IMR-90 (cell line): ENCODE measurements around the gene GATA2. TPM values are rescaled to one million over a fixed set of nuclear protein-coding genes. Genes with fewer than 3 reads are reported as not detected.

Experiments used
- ATAC-seq: fragments of 200-7000 bp; cut with Tn5 transposase; 2 replicates; pipeline ENCODE4 v1.9.1; 2020; ENCODE audit warnings: low read depth, mild to moderate bottlenecking, moderate library complexity
- BruUV-seq: library from RNA; stranded (reverse); fragments of 400-500 nt; replicated peaks from 2 replicates; lab custom pipeline; 2021; lab: Mats Ljungman, UMichigan
- CTCF ChIA-PET: fragments of 300-600 bp; formaldehyde crosslinking; extraction: SDS; loops from one replicate; lab custom pipeline; 2021; ENCODE audit warnings: antibody characterized with exemption; lab: Yijun Ruan, JAX
- POLR2A ChIA-PET: fragments of 300-600 bp; sonication (Branson Sonifier 250); formaldehyde crosslinking; loops from one replicate; lab custom pipeline; 2022; ENCODE audit warnings: antibody characterized with exemption; ENCODE audit not compliant: unreplicated experiment; lab: Charles Lee
- DNase-seq: peaks from one replicate; pipeline ENCODE4 v3.0.0; 2013
- H2AFZ ChIP-seq: replicated peaks from 2 replicates; pipeline ENCODE3; 2013; ENCODE audit warnings: low read length, mild to moderate bottlenecking; ENCODE audit not compliant: poor library complexity
- H2AK5ac ChIP-seq: 2 replicates; pipeline ENCODE4 v1.6.1; 2013; ENCODE audit warnings: low read depth, low read length, inconsistent platforms
- H2AK9ac ChIP-seq: replicated peaks from 2 replicates; pipeline ENCODE3; 2013; ENCODE audit warnings: mild to moderate bottlenecking, low read depth, low read length, moderate library complexity; ENCODE audit not compliant: poor library complexity
- H2BK120ac ChIP-seq: 2 replicates; pipeline ENCODE4 v1.6.1; 2013; ENCODE audit warnings: low read depth, low read length, inconsistent platforms
- H2BK15ac ChIP-seq: 3 replicates; pipeline ENCODE4 v1.6.1; 2013; ENCODE audit warnings: low read depth, low read length, inconsistent platforms
- H2BK20ac ChIP-seq: 2 replicates; pipeline ENCODE4 v1.6.1; 2013; ENCODE audit warnings: low read depth, mild to moderate bottlenecking, inconsistent platforms, low read length, moderate library complexity
- H2BK5ac ChIP-seq: 2 replicates; pipeline ENCODE4 v1.6.1; 2013; ENCODE audit warnings: mild to moderate bottlenecking, low read depth, low read length, inconsistent platforms; ENCODE audit not compliant: poor library complexity, severe bottlenecking
- H3K14ac ChIP-seq: replicated peaks from 2 replicates; pipeline ENCODE4 v1.6.1; 2013; ENCODE audit warnings: low read depth, low read length, inconsistent platforms
- H3K18ac ChIP-seq: 2 replicates; pipeline ENCODE4 v1.6.1; 2013; ENCODE audit warnings: low read depth, low read length, control low read depth
- H3K23ac ChIP-seq: 2 replicates; pipeline ENCODE4 v1.6.1; 2013; ENCODE audit warnings: low read depth, low read length, inconsistent platforms
- H3K27ac ChIP-seq: 2 replicates; pipeline ENCODE4 v1.5.1; 2013; ENCODE audit warnings: mild to moderate bottlenecking, control low read depth, low read length; ENCODE audit not compliant: insufficient read depth
- H3K27me3 ChIP-seq: 2 replicates; pipeline ENCODE4 v1.6.1; 2013; ENCODE audit warnings: low read length; ENCODE audit not compliant: control insufficient read depth, insufficient read depth
- H3K36me3 ChIP-seq: 2 replicates; pipeline ENCODE4 v1.6.1; 2013; ENCODE audit warnings: low read length, mixed read lengths; ENCODE audit not compliant: control insufficient read depth, insufficient read depth
- H3K4ac ChIP-seq: 2 replicates; pipeline ENCODE4 v1.6.1; 2013; ENCODE audit warnings: low read depth, low read length, inconsistent platforms
- H3K4me1 ChIP-seq: 2 replicates; pipeline ENCODE4 v1.6.1; 2013; ENCODE audit warnings: low read length, mixed read lengths; ENCODE audit not compliant: control insufficient read depth, insufficient read depth
- H3K4me2 ChIP-seq: 2 replicates; pipeline ENCODE4 v1.6.1; 2013; ENCODE audit warnings: low read depth, mild to moderate bottlenecking, control low read depth, low read length, moderate library complexity
- H3K4me3 ChIP-seq: 2 replicates; pipeline ENCODE4 v1.5.1; 2013; ENCODE audit warnings: low read depth, mild to moderate bottlenecking, control low read depth, low read length, moderate library complexity; ENCODE audit not compliant: insufficient read depth
- H3K56ac ChIP-seq: 2 replicates; pipeline ENCODE4 v1.6.1; 2013; ENCODE audit warnings: low read length, inconsistent platforms; ENCODE audit not compliant: insufficient read depth; ENCODE audit errors: extremely low read depth
- H3K79me1 ChIP-seq, 2 experiments: 2 replicates each; pipeline ENCODE4 v1.6.1; 2013; ENCODE audit warnings: low read length in 2 of 2, inconsistent platforms in 1 of 2, low read depth in 1 of 2
- H3K9ac ChIP-seq: 2 replicates; pipeline ENCODE4 v1.6.1; 2013; ENCODE audit warnings: low read depth, low read length, control low read depth
- H3K9me1 ChIP-seq: 2 replicates; pipeline ENCODE4 v1.6.1; 2013; ENCODE audit warnings: low read length, inconsistent platforms; ENCODE audit not compliant: insufficient read depth
- H3K9me3 ChIP-seq: 2 replicates; pipeline ENCODE4 v1.6.1; 2013; ENCODE audit warnings: low read length; ENCODE audit not compliant: control insufficient read depth, insufficient read depth
- H4K20me1 ChIP-seq: 2 replicates; pipeline ENCODE4 v1.6.1; 2013; ENCODE audit warnings: low read length, inconsistent platforms; ENCODE audit not compliant: insufficient read depth
- H4K5ac ChIP-seq: 2 replicates; pipeline ENCODE4 v1.6.1; 2013; ENCODE audit warnings: mild to moderate bottlenecking, low read depth, low read length, control low read depth
- H4K8ac ChIP-seq, 2 experiments: 2 replicates each; pipeline ENCODE4 v1.6.1; 2013; ENCODE audit warnings: low read depth in 2 of 2, low read length in 2 of 2, control low read depth in 1 of 2, inconsistent platforms in 1 of 2
- H4K91ac ChIP-seq: 2 replicates; pipeline ENCODE4 v1.6.1; 2013; ENCODE audit warnings: low read depth, low read length, inconsistent platforms; ENCODE audit not compliant: insufficient read depth
- BHLHE40 ChIP-seq: fragments of 150-350 bp; IDR thresholded peaks from 2 replicates; pipeline ENCODE4 v1.6.1; 2016; ENCODE audit warnings: mild to moderate bottlenecking, low read depth, low read length
- FOS ChIP-seq: fragments of 150-350 bp; IDR thresholded peaks from 2 replicates; pipeline ENCODE4 v1.6.1; 2016; ENCODE audit warnings: low read depth, low read length
- MAFK ChIP-seq: IDR thresholded peaks from 2 replicates; pipeline ENCODE4 v1.6.1; 2012; ENCODE audit warnings: low read depth, low read length, improper control_type of control experiment
- MAZ ChIP-seq: IDR thresholded peaks from 2 replicates; pipeline ENCODE4 v1.6.1; 2012; ENCODE audit warnings: low read depth, mild to moderate bottlenecking, low read length, improper control_type of control experiment, moderate library complexity, borderline replicate concordance
- MXI1 ChIP-seq: IDR thresholded peaks from 2 replicates; pipeline ENCODE4 v1.6.1; 2012; ENCODE audit warnings: low read depth, mild to moderate bottlenecking, low read length, moderate library complexity, borderline replicate concordance
- NFE2L2 ChIP-seq: fragments of 150-350 bp; IDR thresholded peaks from 2 replicates; pipeline ENCODE4 v1.6.1; 2016; ENCODE audit warnings: low read depth, mild to moderate bottlenecking, low read length
- POLR2A ChIP-seq: IDR thresholded peaks from 2 replicates; pipeline ENCODE4 v1.6.1; 2012; ENCODE audit warnings: mild to moderate bottlenecking, low read depth, low read length
- RAD21 ChIP-seq: IDR thresholded peaks from 2 replicates; pipeline ENCODE4 v1.6.1; 2012; ENCODE audit warnings: low read length, improper control_type of control experiment
- RCOR1 ChIP-seq: IDR thresholded peaks from 2 replicates; pipeline ENCODE4 v1.6.1; 2012; ENCODE audit warnings: mild to moderate bottlenecking, low read length, improper control_type of control experiment; ENCODE audit not compliant: insufficient replicate concordance
- WGBS, 2 experiments: methylation state at CpG; one replicate each; pipeline versions ENCODE4 v1.1.5 to v1.1.7; 2013; ENCODE audit warnings: missing lambda C conversion rate in 2 of 2; ENCODE audit not compliant: insufficient read length in 1 of 2; ENCODE audit errors: extremely low coverage in 2 of 2; 5-methylcytosine and 5-hydroxymethylcytosine counted together
- dilution Hi-C: fragments of 300-500 bp; cut with HindIII; formaldehyde crosslinking; loops from one replicate; pipeline ENCODE4 v1.14.3; 2018; ENCODE audit warnings: low sequenced_read_pairs; ENCODE audit not compliant: unreplicated experiment
- in situ Hi-C: fragments of 300-500 bp; cut with MboI; formaldehyde crosslinking; loops from 3 replicates; pipeline ENCODE4 v1.14.3; 2019; ENCODE audit warnings: low sequenced_read_pairs, inconsistent platforms, mixed read lengths
- intact Hi-C: fragments of 100-400 bp; cut with micrococcal nuclease; formaldehyde crosslinking; loops from 2 replicates; pipeline ENCODE4 v1.10.0; 2022
- polyA plus RNA-seq, 3 experiments: library from polyadenylated mRNA; depleted of rRNA; stranded (reverse); fragments of >200 nt; gene quantifications; 2 replicates each; pipeline ENCODE4 v1.2.3, GENCODE V29; 2012; ENCODE audit warnings: low replicate concordance in 1 of 3
- total RNA-seq: library from RNA; depleted of rRNA; stranded (reverse); fragments of >200 nt; gene quantifications from 2 replicates; pipeline ENCODE4 v1.2.3, GENCODE V29; 2012
- TF ChIP-seq, protein P1 (sequence below): fragments of 150-350 bp; IDR thresholded peaks from 2 replicates; pipeline ENCODE4 v1.6.1; 2017; ENCODE audit warnings: mild to moderate bottlenecking, antibody characterized with exemption, low read length, low read depth
- TF ChIP-seq, protein P2 (sequence below): conservative IDR thresholded peaks from 2 replicates; pipeline ENCODE4 v1.5.1; 2012; ENCODE audit warnings: mild to moderate bottlenecking, low read depth, low read length, improper control_type of control experiment

Gene GATA2
- total and polyA plus RNA-seq, 2 of the 4 experiments (the other 2 are of a cell fraction), result 2.2 to 13.5 TPM

DNA sequence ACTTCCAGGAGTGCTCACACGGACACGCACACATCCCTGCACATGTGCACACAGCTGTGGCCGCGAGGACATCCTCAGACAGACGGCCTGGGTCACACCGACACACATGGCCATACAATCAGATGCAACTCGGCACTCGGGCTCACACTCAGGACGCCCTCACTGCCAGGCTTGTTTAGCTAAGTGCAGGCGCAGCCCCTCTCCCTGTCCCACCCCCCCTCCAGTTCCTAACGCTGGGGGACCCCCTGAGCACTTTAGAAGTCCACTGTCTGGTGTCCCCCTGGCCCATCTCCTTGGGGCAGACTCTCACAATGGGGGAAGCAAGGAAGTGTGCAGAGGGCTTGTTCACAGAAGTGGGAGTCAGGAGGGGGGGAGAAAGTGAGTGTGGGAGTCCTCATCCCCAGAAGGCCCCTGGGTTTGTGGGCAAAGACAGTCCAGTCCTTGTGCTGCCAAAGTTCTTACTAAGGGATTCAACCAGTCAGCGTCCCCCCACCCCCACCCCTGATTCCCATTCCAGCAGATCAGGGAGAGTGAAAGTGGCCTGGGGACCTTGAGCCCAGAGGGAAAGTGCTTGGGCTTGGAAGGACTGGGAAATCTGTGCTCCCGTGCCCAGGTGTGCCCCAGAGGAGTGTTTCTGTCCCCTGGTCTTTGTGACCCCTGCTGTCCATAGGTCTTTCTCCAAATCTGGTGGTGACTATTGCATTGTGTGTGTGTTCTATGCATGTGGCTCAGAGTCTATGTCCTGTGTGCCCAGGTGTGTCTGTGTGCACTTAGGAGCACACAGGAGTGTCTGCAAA, 767 bp upstream of the GATA2 start (continued):
- no peak for TF ChIP-seq MAFK

DNA sequence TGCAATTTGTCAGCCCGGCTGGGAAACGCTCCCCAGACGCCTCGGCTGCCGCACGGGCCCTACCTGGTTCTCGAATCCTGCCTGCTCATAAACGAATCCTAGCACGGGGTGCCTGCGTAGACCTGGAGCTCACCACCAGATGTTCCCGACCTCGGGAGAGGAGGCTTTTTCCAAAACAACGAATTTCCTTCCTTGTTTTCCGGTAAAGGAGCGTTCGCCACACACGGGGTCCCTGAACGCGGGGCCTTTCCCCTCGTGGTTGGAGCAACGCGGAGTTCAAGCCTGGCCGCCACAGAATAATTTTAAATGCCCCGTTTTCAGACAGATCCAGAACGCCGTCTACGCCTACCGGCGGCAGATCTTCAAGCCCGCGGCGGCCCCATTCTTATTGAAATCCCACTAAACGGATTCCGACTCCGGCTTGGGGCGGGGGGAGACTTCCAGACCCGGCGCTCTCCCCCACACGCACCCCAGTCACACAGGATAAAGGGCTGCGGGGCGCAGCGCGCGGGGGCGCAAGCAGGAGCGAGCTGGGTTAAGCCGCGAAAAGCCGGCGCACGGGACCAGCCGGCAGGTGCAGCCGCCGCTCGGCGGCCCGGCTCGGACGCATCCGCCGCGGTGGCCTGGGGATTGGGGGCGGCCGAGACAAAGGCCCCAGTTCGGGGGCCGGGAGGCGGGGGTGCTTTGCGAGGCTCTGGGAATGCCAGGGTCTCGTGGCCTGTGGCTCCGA, 895 bp downstream of the GATA2 start:
- H2BK5ac ChIP-seq, result no peak overlapping the region
- no peak overlapping the region for H3K56ac ChIP-seq
- H3K14ac ChIP-seq, result no peak overlapping the region
- no peak overlapping the region for H3K9ac ChIP-seq
- ChIA-PET POLR2A (no interaction called here), CTCF (no interaction called here)
- no peak overlapping the region for H3K18ac ChIP-seq
- H2AFZ ChIP-seq, result no peak overlapping the region
- no peaks in the 10 kb centered on the region for H3K9me3 ChIP-seq
- no peak overlapping the region for H3K27ac ChIP-seq
- ATAC-seq (no peak), DNase-seq (no peak)
- dilution Hi-C loops, result no loop called here
- H3K23ac ChIP-seq, result no peak overlapping the region
- H4K8ac ChIP-seq, result no peak overlapping the region
- BruUV-seq, result no TSS peak
- H2AK5ac ChIP-seq, result no peak overlapping the region
- H2BK20ac ChIP-seq, result no peak overlapping the region
- 36% methylated on average over 38 of the region's 70 CpGs; no CpG with 5 or more reads in 1 of the 2 experiments for WGBS, 2 experiments
- H3K36me3 ChIP-seq, result no peaks in the 10 kb centered on the region
- peak overlapping the region; percentile 58 for H2AK9ac ChIP-seq
- no peak overlapping the region for H3K4me2 ChIP-seq
- H3K4me3 ChIP-seq, result no peak overlapping the region; the same call in 1 of the 2 replicates
- intact Hi-C loops, result no loop called here
- peaks cover 6% of the 10 kb centered on the region for H3K4me1 ChIP-seq
- 0 out of 2 replicates have a peak, but pooled peaks cover 3% of the 10 kb centered on the region for H3K9me1 ChIP-seq
- in situ Hi-C loops, result no loop called here
- peaks cover 13% of the 10 kb centered on the region for H4K20me1 ChIP-seq
- H2BK15ac ChIP-seq, result no peak overlapping the region
- H2BK120ac ChIP-seq, result no peak overlapping the region
- H3K4ac ChIP-seq, result no peak overlapping the region
- H3K27me3 ChIP-seq, result peaks cover 57% of the 10 kb centered on the region
- no peak overlapping the region for H4K5ac ChIP-seq
- peaks cover 5 to 9% of the 10 kb centered on the region in 2 experiments; a peak in 1 of 4 replicates for H3K79me1 ChIP-seq
- no peak overlapping the region for H4K91ac ChIP-seq
- TF ChIP-seq MAZ (no peak), BHLHE40 (no peak), MXI1 (no peak), NFE2L2 (no peak), RAD21 (no peak), RCOR1 (no peak), FOS (no peak), MAFK (no peak), POLR2A (no peak)
- TF ChIP-seq, protein P1, sequence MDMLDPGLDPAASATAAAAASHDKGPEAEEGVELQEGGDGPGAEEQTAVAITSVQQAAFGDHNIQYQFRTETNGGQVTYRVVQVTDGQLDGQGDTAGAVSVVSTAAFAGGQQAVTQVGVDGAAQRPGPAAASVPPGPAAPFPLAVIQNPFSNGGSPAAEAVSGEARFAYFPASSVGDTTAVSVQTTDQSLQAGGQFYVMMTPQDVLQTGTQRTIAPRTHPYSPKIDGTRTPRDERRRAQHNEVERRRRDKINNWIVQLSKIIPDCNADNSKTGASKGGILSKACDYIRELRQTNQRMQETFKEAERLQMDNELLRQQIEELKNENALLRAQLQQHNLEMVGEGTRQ, result no peak
- TF ChIP-seq, protein P2, sequence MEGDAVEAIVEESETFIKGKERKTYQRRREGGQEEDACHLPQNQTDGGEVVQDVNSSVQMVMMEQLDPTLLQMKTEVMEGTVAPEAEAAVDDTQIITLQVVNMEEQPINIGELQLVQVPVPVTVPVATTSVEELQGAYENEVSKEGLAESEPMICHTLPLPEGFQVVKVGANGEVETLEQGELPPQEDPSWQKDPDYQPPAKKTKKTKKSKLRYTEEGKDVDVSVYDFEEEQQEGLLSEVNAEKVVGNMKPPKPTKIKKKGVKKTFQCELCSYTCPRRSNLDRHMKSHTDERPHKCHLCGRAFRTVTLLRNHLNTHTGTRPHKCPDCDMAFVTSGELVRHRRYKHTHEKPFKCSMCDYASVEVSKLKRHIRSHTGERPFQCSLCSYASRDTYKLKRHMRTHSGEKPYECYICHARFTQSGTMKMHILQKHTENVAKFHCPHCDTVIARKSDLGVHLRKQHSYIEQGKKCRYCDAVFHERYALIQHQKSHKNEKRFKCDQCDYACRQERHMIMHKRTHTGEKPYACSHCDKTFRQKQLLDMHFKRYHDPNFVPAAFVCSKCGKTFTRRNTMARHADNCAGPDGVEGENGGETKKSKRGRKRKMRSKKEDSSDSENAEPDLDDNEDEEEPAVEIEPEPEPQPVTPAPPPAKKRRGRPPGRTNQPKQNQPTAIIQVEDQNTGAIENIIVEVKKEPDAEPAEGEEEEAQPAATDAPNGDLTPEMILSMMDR, result no peak
